Esophagus squamous epithelium (tissue), 4 donors: ENCODE measurements around the gene NCKAP5.

Experiments
- CTCF ChIP-seq, 6 experiments: fragments of 450-650 bp in 4 of 6; fragments of 200-600 bp in 2 of 6; sonication (generic) in 2 of 6; IDR thresholded peaks; one replicate each; pipeline ENCODE4 v1.5.1; 2016 to 2019; ENCODE audit warnings: antibody characterized with exemption in 6 of 6, mild to moderate bottlenecking in 4 of 6, moderate library complexity in 4 of 6
- POLR2A ChIP-seq, 4 donors: fragments of 450-650 bp; IDR thresholded peaks; one replicate each; pipeline ENCODE4 v1.6.1; 2017; ENCODE audit warnings: antibody characterized with exemption in 4 of 4, mild to moderate bottlenecking in 4 of 4, moderate library complexity in 3 of 4

- TF ChIP-seq CTCF (IDR thresholded peaks at IDR 0.05): no peak
- no peak for TF ChIP-seq POLR2A (IDR thresholded peaks at IDR 0.05)
Observed at GRCh38 chr2:132816234-132816633, 752.0 kb downstream of the NCKAP5 start.
